HG03095 (cell line): ENCODE results near the gene TSPAN15.

Source experiments
- ATAC-seq: cut with Tn5 transposase; IDR thresholded peaks from one replicate; pipeline ENCODE4 v1.9.1; 2021; ENCODE audit warnings: moderate library complexity; ENCODE audit not compliant: unreplicated experiment

TSPAN15 gene

DNA sequence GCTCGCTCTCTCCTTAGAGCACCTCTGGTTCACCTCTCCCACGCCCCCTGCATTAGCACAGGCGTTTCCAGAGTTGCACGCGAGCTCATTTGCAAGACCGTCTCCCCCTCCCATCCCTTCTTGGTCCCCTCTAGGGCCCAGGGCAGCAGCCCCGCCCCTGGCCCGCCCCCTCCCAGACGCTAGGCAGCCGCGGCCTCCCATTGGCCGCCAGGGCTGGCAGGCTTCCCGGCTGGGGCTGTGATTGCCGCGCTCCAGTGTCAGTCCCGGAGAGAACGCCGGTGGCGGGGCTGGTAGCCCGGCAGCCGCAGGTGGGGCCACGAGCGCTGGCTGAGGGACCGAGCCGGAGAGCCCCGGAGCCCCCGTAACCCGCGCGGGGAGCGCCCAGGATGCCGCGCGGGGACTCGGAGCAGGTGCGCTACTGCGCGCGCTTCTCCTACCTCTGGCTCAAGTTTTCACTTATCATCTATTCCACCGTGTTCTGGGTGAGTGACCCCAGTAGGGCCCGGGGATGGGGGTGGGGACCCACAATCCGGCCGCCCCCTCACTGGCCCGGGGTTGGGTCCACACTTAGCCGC, at the start of gene TSPAN15:
TSS of gene TSPAN15 (plus strand) at position 257 of the 575 bp plus-strand sequence. CDS start at position 387, 130 bp downstream.
- ATAC-seq = peak; percentile 91

DNA sequence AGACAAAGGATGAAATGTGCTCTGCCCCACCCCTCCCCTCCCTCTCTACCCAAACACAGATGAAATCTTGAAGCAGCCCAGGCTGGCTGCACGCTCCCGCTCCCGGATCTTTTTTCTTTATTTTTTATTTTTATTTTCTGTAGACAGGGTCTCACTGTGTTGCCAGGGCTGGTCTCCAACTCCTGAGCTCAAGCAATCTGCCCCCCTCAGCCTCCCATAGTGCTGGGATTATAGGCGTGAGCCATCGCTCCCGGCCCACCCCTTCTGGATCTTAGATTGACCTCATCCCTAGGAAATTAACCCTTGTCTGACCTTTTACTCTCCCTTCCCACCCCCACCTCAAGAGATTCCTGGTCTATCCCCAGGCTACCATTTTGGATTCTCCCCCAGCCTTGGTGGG, 48.9 kb upstream of the TSPAN15 start:
- ATAC-seq = no peak

- no peak for ATAC-seq
Observed at GRCh38 chr10:69403066-69403465, 48.2 kb upstream of the TSPAN15 start.

- no peak for ATAC-seq
Observed at GRCh38 chr10:69403519-69403918, 47.7 kb upstream of the TSPAN15 start.

GRCh38 chr10:69404786-69405185, 46.5 kb upstream of the TSPAN15 start:
- no peak for ATAC-seq

DNA sequence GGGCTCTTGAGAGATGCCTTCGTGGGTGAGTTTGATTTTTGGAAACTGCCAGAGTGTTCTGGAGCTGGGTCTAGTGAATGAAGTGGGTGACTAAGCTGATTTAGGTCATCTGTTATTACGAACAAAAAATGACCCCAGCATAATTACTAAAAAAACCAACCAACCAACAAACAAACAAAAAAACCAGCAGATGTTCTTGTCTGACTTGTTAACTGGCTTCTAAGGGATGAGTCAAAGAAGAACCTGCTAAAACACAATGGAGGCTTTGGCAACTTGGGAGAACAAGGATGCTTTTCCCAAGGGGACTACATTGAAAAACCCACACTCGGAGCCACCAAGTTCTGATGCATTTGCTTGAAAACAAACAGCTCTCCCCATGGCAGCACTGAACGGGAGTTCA, 46.0 kb upstream of the TSPAN15 start:
- no peak for ATAC-seq

- ATAC-seq = no peak
Observed at GRCh38 chr10:69406302-69406811, 44.9 kb upstream of the TSPAN15 start.

- no peak for ATAC-seq
Observed at GRCh38 chr10:69406816-69407580, 44.3 kb upstream of the TSPAN15 start.

DNA sequence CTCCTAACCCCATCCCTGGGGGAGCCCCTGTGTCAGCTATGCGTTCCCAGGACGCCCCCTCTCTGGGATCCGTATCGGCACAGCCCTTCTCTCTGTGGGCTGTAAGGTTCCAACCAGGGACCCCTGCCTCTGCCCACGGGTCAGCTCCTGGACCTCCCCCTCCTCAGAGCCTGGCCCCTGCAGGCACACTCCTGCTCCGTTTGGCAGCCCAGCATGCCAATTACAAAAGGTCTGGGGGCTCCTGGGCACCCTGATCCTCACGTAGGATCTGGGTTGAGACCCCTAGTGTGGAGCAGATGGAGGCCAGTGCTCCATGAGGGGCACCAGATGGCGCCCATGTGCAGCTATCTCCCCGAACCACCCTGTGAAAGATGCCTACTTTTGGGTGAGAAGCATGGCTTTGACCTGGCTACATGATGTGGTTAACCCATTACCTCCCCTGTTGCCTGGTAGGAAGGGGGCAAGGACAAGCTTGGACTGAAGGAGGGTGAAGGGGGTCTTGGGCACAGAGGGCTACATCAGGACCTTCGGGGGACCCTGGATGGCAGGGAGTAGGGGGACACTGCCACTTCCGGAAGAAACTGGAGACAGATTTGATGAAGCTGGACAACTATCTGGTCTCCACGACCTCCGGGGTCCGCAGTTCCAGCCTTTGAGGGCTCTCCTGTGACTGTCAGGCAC, 43.5 kb upstream of the TSPAN15 start:
- no peak for ATAC-seq

DNA sequence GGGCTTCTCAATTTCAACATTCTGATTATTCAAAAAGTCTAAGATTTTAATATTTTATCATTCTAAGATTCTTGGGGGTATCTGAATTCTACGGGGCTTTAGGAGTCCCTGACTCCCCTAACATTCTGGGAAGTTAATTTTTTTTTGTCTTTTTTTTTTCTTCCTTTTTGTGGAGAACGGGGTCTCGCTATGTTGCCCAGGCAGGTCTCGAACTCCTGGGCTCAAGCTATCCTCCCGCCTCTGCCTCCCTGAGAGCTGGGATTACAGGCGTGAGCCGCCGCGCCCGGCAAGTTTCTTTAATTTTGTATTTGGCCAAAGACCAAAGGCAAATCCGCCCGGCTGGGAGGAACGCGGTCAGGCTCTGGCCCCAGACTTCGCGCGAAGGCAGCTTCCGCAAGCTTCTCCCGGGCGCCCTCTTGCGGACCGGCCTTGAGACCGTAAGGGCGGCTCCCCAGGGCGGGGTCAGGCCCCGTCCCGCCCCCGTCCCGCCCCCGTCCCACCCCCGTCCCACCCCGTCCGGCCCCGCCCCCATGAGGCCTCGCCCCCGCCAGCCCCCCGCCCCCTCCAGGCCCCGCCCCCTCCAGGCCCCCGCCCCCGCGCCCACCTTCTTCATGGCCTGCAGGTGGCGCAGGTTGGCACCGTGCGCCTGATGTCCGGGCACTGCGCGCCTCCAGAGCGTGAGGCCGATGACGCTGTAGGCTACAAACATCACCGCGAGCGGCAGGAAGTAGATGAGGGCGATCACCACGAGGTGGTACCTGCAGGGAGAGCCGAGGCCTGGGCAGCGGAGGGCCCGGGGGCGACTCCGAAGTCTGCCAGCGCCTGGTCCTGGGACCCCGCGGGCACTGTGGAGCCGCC, 42.7 kb upstream of the TSPAN15 start:
- peak; percentile 71 for ATAC-seq

- ATAC-seq = no peak
Observed at GRCh38 chr10:69409176-69409495, 42.1 kb upstream of the TSPAN15 start.

DNA sequence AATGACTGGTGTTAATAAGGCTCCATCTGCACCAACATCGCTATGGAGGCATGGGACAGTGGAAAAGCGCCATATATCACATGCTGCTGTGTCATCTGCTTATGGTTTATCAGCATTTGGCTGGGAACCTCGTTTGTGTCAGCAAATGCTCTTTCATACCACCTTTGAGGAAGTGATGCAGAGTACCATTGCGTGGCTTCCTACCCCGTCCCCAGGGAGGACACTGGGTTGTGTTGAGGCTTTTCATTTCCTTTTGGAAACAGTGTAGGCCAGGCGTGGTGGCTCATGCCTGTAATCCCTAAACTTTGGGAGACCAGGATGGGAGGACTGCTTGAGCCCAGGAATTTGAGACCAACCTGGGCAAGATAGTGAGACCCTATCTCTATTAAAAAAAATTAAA, 41.3 kb upstream of the TSPAN15 start:
- peak; percentile 34 for ATAC-seq

- ATAC-seq = no peak
Observed at GRCh38 chr10:69410487-69410886, 40.8 kb upstream of the TSPAN15 start.

- no peak for ATAC-seq
Observed at GRCh38 chr10:69411476-69411875, 39.8 kb upstream of the TSPAN15 start.

DNA sequence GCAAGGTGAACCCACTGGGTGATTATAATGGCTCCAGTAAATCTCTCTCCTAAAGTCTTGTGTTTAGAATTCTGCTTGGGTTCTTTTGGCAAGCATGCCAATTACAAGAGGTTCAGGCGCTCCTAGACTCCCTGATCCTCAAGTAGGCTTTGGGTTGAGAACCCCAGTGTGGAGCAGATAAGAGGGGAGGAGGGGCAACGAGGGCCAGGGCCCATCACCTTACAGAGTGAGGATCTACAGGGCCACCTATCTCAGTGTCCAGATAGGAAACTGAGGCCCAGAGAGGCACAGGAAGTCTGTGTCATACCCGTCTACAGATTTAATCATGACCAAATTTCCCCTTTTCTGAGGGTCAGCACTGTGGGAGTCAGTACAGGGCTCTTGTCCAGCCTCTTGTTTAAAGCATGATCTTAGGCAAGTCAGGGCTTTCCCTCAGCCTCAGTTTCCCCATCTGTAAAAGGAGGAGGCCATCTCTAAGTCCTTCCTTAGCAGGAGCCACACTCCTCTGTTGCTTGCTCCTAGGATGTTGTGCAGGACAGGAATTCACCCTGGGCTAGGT, 39.0 kb upstream of the TSPAN15 start:
- no peak for ATAC-seq

DNA sequence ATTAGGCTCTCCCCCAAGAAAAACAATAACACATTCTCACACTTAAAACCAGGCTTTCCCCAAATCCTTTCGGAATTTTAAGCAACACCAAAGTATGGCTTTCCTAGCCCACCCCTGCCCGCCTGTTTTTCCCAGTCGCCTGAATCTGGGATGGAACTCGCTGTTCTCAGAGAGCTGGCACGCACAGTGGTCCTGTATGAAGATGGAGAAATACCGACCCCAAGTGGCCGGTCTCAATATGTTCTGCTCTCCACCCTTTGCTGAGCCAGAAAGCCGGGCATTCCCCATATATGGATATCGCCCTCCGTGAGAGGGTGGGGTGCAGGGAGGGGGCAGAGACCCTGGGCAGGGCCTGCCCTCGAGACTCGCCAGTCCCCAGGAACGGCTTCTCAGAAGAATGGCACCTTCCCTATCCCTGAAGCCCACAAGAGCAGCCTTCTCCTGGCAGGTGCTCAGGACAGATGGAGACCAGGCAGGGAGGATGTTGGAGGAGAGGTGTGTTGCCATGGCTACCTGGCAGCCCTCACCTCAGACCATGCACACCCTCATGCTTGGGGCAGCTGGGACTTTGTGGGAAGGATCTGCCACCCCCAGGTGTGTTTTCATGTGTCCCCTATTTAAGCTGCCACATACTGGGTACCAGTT, 37.9 kb upstream of the TSPAN15 start:
- no peak for ATAC-seq

DNA sequence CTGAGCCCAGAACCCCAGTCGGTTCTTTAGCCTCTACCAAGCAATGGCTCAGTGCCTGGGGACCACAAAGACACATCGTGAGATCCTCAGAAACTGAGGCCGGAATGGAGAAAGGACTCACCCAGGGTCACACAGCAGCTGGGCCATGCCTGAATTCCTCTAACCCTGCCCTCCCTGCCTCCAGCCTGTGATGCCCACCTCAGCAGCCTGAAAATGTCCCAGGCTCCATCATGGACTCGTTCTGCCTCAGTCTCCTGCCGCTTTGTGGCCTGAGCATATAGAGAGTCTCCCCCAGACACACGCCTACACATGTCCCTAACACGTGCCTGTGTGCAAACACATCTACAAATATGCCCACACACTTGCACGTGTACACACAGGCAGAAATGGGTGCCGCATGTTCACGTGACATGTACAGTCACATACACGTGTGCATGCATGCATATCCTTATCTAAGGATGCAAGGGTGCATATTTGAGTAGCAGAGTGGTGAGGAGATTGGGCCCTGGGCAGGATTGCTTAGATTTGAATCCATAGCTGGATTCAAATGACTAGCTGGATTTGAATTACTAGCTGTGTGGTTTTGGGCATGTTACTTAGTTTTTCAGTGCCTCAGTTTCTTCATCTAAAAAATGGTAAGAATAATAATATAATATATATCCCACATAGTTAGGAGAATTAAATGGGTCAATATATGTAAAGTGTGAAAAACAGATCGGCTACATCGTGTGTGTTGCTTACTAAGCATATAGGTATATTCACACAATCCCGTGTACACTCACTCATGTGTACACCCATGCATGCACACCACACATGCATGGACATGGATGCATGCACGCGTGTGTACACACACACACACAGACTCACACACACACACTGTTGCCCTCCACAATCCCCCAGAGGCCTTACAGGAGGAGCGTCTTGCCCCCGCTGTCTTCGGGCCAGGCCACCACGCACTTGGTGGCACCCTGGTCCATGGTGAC, 36.9 kb upstream of the TSPAN15 start:
- no peak for ATAC-seq

DNA sequence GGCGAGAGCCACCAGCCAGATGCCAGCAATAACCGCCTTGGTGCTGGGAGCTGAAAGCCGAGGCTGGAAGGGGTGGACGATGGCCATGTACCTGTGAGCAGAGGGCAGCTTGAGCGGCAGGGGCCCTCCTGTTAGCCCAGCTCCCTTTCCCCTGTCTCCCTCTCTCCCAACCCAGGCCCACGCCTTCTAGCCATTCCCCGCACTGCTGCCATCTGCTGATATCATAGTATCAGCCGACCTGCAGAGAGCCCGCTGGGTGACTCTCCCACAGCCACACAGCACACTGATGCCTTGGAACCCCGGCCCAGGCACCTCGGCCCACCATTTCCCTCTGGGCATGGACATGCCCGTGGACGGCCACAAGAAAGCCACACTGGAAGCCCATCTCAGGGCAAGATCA, 36.2 kb upstream of the TSPAN15 start:
- no peak for ATAC-seq

DNA sequence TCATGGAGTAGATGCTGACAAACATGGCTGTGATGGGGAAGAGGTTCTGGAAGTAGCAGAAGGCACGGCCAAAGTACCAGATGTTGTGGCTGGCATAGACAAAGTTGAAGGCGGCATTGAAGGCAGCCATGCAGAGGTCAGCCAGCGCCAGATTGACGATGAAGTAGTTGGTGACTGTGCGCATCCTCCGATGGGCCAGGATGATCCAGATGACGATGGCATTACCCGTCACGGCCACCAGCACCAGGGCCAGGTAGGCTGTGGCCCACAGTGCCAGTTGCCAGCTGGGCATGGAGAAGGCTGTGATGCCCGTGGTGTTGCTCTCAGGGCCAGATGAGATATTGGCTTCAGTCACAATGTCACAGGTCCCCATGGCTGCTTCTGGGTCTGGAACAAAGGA, 35.3 kb upstream of the TSPAN15 start:
- no peak for ATAC-seq
